K562 (cell line): Measurements from ENCODE around the gene CYP4B1. TPM values are rescaled to one million over a fixed set of nuclear protein-coding genes. Genes with fewer than 3 reads are reported as not detected.

Experiments used
- ATAC-seq: fragments of 200-7000 bp; cut with Tn5 transposase; 3 replicates; pipeline ENCODE4 v1.9.1; 2020; ENCODE audit warnings: moderate library complexity
- BruUV-seq: library from RNA; stranded (reverse); fragments of 400-500 nt; replicated peaks from 2 replicates; lab custom pipeline; 2021; lab: Mats Ljungman, UMichigan
- CTCF ChIA-PET: fragments of 300-600 bp; formaldehyde crosslinking; extraction: SDS; loops from one replicate; lab custom pipeline; 2021; ENCODE audit warnings: low intra/inter-chr PET ratio; lab: Yijun Ruan, JAX
- POLR2A ChIA-PET: fragments of 300-600, 350-650 bp; sonication (Branson Sonifier 250); formaldehyde crosslinking; extraction: SDS; loops from one replicate; lab custom pipeline; 2021; ENCODE audit warnings: antibody characterized with exemption, inconsistent platforms; lab: Yijun Ruan, JAX
- DNase-seq, 4 experiments: peaks; one replicate each; pipeline versions ENCODE4 v3.0.0 to v3.0.0-alpha.2; 2011 to 2018; ENCODE audit warnings: low spot score in 3 of 4, mixed read lengths in 3 of 4; ENCODE audit errors: extremely low read depth in 1 of 4
- FAIRE-seq: peaks from 2 replicates; lab custom pipeline; 2011; peaks lifted over from hg19 to GRCh38; lab: Jason Lieb, UNC
- H2AFZ ChIP-seq: 2 replicates; pipeline ENCODE4 v1.6.0; 2011; ENCODE audit warnings: low read depth, low read length, control low read depth, inconsistent platforms
- H3K27ac ChIP-seq: fragments of 200-600 bp; 3 replicates; pipeline ENCODE4 v1.8.0; 2011; ENCODE audit warnings: low read depth, mild to moderate bottlenecking, control low read depth, inconsistent platforms, low read length, moderate library complexity, mixed read lengths; ENCODE audit errors: extremely low read depth
- H3K27me3 ChIP-seq, 2 experiments: fragments of 300-600 bp in 1 of 2; 2 replicates in 1 of 2; 3 replicates in 1 of 2; pipeline versions ENCODE4 v1.6.0 to v1.8.0; 2011; ENCODE audit warnings: inconsistent platforms in 2 of 2, low read length in 2 of 2, mild to moderate bottlenecking in 1 of 2, mixed read lengths in 1 of 2, moderate library complexity in 1 of 2; ENCODE audit not compliant: control insufficient read depth in 2 of 2, insufficient read depth in 2 of 2
- H3K36me3 ChIP-seq: fragments of 300-600 bp; 3 replicates; pipeline ENCODE4 v1.8.0; 2011; ENCODE audit warnings: mild to moderate bottlenecking, low read length, inconsistent platforms; ENCODE audit not compliant: control insufficient read depth, insufficient read depth
- H3K4me1 ChIP-seq, 2 experiments: fragments of 200-600 bp in 1 of 2; replicated peaks in 1 of 2; 2 replicates in 1 of 2; 3 replicates in 1 of 2; pipeline versions ENCODE4 v1.5.1 to v1.8.0; 2011; ENCODE audit warnings: inconsistent platforms in 2 of 2, low read length in 2 of 2, mild to moderate bottlenecking in 1 of 2, mixed read lengths in 1 of 2, moderate library complexity in 1 of 2; ENCODE audit not compliant: control insufficient read depth in 2 of 2, insufficient read depth in 2 of 2
- H3K4me2 ChIP-seq: 2 replicates; pipeline ENCODE4 v1.6.1; 2011; ENCODE audit warnings: low read length, control low read depth, inconsistent platforms, mixed read lengths; ENCODE audit not compliant: insufficient read depth
- H3K4me3 ChIP-seq: fragments of 200-600 bp; sonication (generic), shearing (Covaris generic); 2 replicates; pipeline ENCODE4 v1.5.1; 2016; ENCODE audit warnings: control low read depth, inconsistent platforms
- H3K79me2 ChIP-seq: fragments of 200-600 bp; 3 replicates; pipeline ENCODE4 v1.8.0; 2011; ENCODE audit warnings: low read length, inconsistent platforms; ENCODE audit not compliant: control insufficient read depth, insufficient read depth
- H3K9ac ChIP-seq, 2 experiments: 2 replicates each; pipeline versions ENCODE4 v1.6.0 to v1.6.1; 2011; ENCODE audit warnings: low read depth in 2 of 2, low read length in 2 of 2, control low read depth in 1 of 2, inconsistent platforms in 1 of 2, mild to moderate bottlenecking in 1 of 2, mixed read lengths in 1 of 2; ENCODE audit not compliant: insufficient read depth in 1 of 2
- H3K9me1 ChIP-seq: one replicate; pipeline ENCODE4 v1.6.0; 2011; ENCODE audit warnings: inconsistent platforms, mild to moderate bottlenecking, low read length, moderate library complexity; ENCODE audit not compliant: control insufficient read depth, insufficient read depth
- H3K9me3 ChIP-seq: replicated peaks from 2 replicates; pipeline ENCODE4 v1.5.1; 2011; ENCODE audit warnings: low read depth, low read length, inconsistent platforms; ENCODE audit not compliant: control insufficient read depth, insufficient read depth
- H4K20me1 ChIP-seq: replicated peaks from 2 replicates; pipeline ENCODE4 v1.6.1; 2011; ENCODE audit warnings: low read length, inconsistent platforms, mixed read lengths; ENCODE audit not compliant: control insufficient read depth, insufficient read depth
- CC2D1A ChIP-seq: fragments of 450-650 bp; IDR thresholded peaks from 2 replicates; pipeline ENCODE4 v1.6.1; 2017; ENCODE audit warnings: mild to moderate bottlenecking
- KDM1A ChIP-seq, 2 experiments: fragments of 450-650 bp; IDR thresholded peaks; 2 replicates each; pipeline ENCODE4 v1.6.1; 2016; ENCODE audit warnings: mild to moderate bottlenecking in 2 of 2
- MEIS2 ChIP-seq: fragments of 450-650 bp; IDR thresholded peaks from 2 replicates; pipeline ENCODE4 v1.6.1; 2014; ENCODE audit warnings: mild to moderate bottlenecking; ENCODE audit not compliant: partially characterized antibody
- NCOA4 ChIP-seq: fragments of 450-650 bp; IDR thresholded peaks from 2 replicates; pipeline ENCODE4 v1.6.1; 2018; ENCODE audit warnings: mild to moderate bottlenecking; ENCODE audit not compliant: partially characterized antibody
- NFE2 ChIP-seq: IDR thresholded peaks from 2 replicates; pipeline ENCODE4 v1.6.1; 2014; ENCODE audit warnings: antibody characterized with exemption, low read depth
- RAD51 ChIP-seq: fragments of 450-650 bp; IDR thresholded peaks from 2 replicates; pipeline ENCODE4 v1.7.1; 2016; ENCODE audit warnings: low read depth, mild to moderate bottlenecking, borderline replicate concordance
- RBM17 ChIP-seq: fragments of 200-400 bp; formaldehyde crosslinking; IDR thresholded peaks from 2 replicates; pipeline ENCODE4 v1.6.1; 2017; ENCODE audit warnings: low read depth, mild to moderate bottlenecking, low read length, borderline replicate concordance
- XRCC5 ChIP-seq: fragments of 200-400 bp; formaldehyde crosslinking; IDR thresholded peaks from 2 replicates; pipeline ENCODE4 v1.6.1; 2017; ENCODE audit warnings: low read depth, mild to moderate bottlenecking, low read length
- ZNF146 ChIP-seq: IDR thresholded peaks from one replicate; pipeline ENCODE4 v1.6.1; 2018; ENCODE audit warnings: missing compliant biosample characterization; ENCODE audit not compliant: unreplicated experiment
- ZNF224 ChIP-seq: sonication (generic); formaldehyde crosslinking; IDR thresholded peaks from 2 replicates; pipeline ENCODE4 v1.8.0; 2022; ENCODE audit warnings: mild to moderate bottlenecking, missing genetic modification reagents
- WGBS: fragments of 100-300 bp; shearing (Covaris generic); methylation state at CpG from one replicate; pipeline ENCODE4 v1.1.6; 2016; ENCODE audit warnings: low coverage, mixed read lengths; ENCODE audit not compliant: insufficient coverage; ENCODE audit errors: missing lambda C conversion rate; 5-methylcytosine and 5-hydroxymethylcytosine counted together
- in situ Hi-C: fragments of 300-500 bp; cut with MboI; formaldehyde crosslinking; loops from 4 replicates; pipeline ENCODE4 v1.15.0; 2018; ENCODE audit warnings: inconsistent platforms, mixed read lengths
- intact Hi-C: fragments of 100-400 bp; cut with micrococcal nuclease; formaldehyde crosslinking; loops from 2 replicates; pipeline ENCODE4 v1.14.2; 2022
- polyA plus RNA-seq, 8 experiments: library from polyadenylated mRNA; depleted of rRNA in 4 of 8; stranded (reverse) in 5 of 8; unstranded in 3 of 8; fragments of >200 nt; fragmentation: Nextera tagmentation in 2 of 8; fragmentation: Illumina TruSeq in 1 of 8; extraction: Ambion mirVana in 2 of 8; extraction: Trizol in 1 of 8; gene quantifications; 2 replicates each; pipeline versions ENCODE4 v1.2.1 to v1.2.3, GENCODE V29; 2011 to 2014; ENCODE audit warnings: inconsistent platforms in 1 of 8, missing spikeins in 1 of 8
- total RNA-seq, 7 experiments: library from RNA; depleted of rRNA in 6 of 7; stranded (reverse); fragments of >200 nt in 6 of 7; fragmentation: Illumina TruSeq in 2 of 7; extraction: Trizol in 2 of 7; gene quantifications; 2 replicates each; pipeline versions ENCODE4 v1.2.1 to v1.2.3, GENCODE V29; 2011 to 2021; ENCODE audit warnings: low replicate concordance in 1 of 7
- TF ChIP-seq, protein P1 (sequence below): sonication (generic); formaldehyde crosslinking; IDR thresholded peaks from 2 replicates; pipeline ENCODE4 v1.8.0; 2022; ENCODE audit warnings: missing genetic modification reagents, mild to moderate bottlenecking, moderate library complexity, borderline replicate concordance
- TF ChIP-seq, protein P2 (sequence below): fragments of 150-350 bp; conservative IDR thresholded peaks from 2 replicates; pipeline ENCODE4 v1.6.1; 2014; ENCODE audit warnings: low read length
- TF ChIP-seq, protein P3 (sequence below): fragments of 450-650 bp; formaldehyde crosslinking; IDR thresholded peaks from 2 replicates; pipeline ENCODE4 v1.4.0; 2022; ENCODE audit warnings: mild to moderate bottlenecking, moderate library complexity
- TF ChIP-seq, protein P4 (sequence below): sonication (generic); formaldehyde crosslinking; IDR thresholded peaks from 2 replicates; pipeline ENCODE4 v1.9.0; 2022; ENCODE audit warnings: mild to moderate bottlenecking, missing genetic modification reagents

The CYP4B1 gene
- total and polyA plus RNA-seq, 9 of the 15 experiments (the other 6 are each of a cell fraction or from before 2014, with no cell fraction given), result 0.69 TPM; not detected in 8

DNA sequence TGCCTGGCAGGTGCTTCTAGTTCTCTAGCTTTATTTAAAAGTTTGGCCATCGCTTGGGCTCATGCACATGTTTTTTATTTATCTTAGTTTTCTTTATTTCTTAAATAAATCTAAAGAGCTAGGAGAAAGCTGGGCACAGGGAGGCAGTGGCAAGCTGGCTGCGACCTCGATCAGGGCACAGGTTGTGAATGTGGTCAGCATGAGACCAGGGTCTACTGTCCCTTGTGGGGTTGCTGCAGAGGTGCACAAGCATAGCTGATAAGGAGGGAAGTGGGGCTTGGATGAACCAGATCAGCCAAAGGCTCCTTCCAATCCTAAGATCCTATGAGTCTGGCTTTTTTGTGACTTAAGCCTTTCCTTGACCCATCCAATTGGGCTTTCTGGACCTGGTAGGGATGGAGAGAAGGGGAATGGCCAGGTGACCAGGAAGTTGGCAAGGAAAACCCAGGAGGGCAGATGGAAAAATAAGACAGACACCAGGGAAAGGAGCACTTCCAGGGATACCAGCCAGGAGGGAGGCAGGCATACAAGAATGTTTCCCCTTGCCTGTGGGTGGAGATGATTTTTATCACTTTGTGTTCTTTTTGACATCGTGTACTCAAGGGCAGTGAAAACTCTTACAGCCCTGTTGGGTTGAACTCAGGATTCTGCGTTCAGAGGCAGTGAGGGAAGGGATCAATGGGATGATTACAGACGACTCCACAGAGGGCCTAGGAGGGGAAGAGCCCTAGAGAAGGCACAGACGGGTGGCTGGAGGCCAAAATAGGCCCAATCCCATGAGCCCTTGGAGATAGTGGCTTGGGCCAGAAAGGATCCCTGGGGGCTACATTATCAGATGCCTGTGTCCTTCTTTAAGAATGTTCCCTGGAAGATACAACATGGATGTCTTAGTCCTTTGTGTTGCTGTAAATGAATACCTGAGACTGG is 8.5 kb downstream of the CYP4B1 start:
- Histone ChIP-seq H2AFZ (no peak overlapping the region), H3K4me3 (no peak overlapping the region), H3K27me3 (peaks cover 0 to 4% of the 10 kb centered on the region in 2 experiments; a peak in 2 of 5 replicates), H3K79me2 (no peaks in the 10 kb centered on the region), H4K20me1 (0 out of 2 replicates have a peak, but pooled peaks cover under 1% of the 10 kb centered on the region), H3K36me3 (no peaks in the 10 kb centered on the region), H3K9ac (no peak overlapping the region), H3K27ac (no peak overlapping the region), H3K4me1 (no peaks in the 10 kb centered on the region), H3K9me1 (no peaks in the 10 kb centered on the region), H3K4me2 (no peak overlapping the region), H3K9me3 (no peaks in the 10 kb centered on the region)
- 2% methylated on average over 7 of the region's 7 CpGs for WGBS
- ChIA-PET CTCF (no interaction called here), POLR2A (no interaction called here)
- no peak for FAIRE-seq
- no TSS peak for BruUV-seq
- no peak for DNase-seq
- intact Hi-C loops, result no loop called here
- no peak for TF ChIP-seq XRCC5
- TF ChIP-seq, protein P1, sequence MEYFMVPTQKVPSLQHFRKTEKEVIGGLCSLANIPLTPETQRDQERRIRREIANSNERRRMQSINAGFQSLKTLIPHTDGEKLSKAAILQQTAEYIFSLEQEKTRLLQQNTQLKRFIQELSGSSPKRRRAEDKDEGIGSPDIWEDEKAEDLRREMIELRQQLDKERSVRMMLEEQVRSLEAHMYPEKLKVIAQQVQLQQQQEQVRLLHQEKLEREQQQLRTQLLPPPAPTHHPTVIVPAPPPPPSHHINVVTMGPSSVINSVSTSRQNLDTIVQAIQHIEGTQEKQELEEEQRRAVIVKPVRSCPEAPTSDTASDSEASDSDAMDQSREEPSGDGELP (CRISPR knock-in tag), result no peak
- no peak for TF ChIP-seq ZNF224
- TF ChIP-seq CC2D1A, result no peak
- TF ChIP-seq, protein P2, sequence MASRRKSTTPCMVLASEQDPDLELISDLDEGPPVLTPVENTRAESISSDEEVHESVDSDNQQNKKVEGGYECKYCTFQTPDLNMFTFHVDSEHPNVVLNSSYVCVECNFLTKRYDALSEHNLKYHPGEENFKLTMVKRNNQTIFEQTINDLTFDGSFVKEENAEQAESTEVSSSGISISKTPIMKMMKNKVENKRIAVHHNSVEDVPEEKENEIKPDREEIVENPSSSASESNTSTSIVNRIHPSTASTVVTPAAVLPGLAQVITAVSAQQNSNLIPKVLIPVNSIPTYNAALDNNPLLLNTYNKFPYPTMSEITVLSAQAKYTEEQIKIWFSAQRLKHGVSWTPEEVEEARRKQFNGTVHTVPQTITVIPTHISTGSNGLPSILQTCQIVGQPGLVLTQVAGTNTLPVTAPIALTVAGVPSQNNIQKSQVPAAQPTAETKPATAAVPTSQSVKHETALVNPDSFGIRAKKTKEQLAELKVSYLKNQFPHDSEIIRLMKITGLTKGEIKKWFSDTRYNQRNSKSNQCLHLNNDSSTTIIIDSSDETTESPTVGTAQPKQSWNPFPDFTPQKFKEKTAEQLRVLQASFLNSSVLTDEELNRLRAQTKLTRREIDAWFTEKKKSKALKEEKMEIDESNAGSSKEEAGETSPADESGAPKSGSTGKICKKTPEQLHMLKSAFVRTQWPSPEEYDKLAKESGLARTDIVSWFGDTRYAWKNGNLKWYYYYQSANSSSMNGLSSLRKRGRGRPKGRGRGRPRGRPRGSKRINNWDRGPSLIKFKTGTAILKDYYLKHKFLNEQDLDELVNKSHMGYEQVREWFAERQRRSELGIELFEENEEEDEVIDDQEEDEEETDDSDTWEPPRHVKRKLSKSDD, result no peak
- TF ChIP-seq MEIS2, result no peak
- TF ChIP-seq, protein P3, sequence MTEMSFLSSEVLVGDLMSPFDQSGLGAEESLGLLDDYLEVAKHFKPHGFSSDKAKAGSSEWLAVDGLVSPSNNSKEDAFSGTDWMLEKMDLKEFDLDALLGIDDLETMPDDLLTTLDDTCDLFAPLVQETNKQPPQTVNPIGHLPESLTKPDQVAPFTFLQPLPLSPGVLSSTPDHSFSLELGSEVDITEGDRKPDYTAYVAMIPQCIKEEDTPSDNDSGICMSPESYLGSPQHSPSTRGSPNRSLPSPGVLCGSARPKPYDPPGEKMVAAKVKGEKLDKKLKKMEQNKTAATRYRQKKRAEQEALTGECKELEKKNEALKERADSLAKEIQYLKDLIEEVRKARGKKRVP (CRISPR knock-in tag), result no peak
- TF ChIP-seq NCOA4, result no peak
- no peak for TF ChIP-seq ZNF146
- TF ChIP-seq, protein P4, sequence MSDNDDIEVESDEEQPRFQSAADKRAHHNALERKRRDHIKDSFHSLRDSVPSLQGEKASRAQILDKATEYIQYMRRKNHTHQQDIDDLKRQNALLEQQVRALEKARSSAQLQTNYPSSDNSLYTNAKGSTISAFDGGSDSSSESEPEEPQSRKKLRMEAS (CRISPR knock-in tag), result no peak
- no peak for TF ChIP-seq RBM17
- no peak for TF ChIP-seq RAD51
- no peak for TF ChIP-seq KDM1A (IDR thresholded peaks at IDR 0.05)
- no peak for TF ChIP-seq NFE2
- ATAC-seq, result no peak
- in situ Hi-C loops, result no loop called here
